ENCODE data around the gene RAB30. TPM values are rescaled to one million over a fixed set of nuclear protein-coding genes. Genes with fewer than 3 reads are reported as not detected.

The RAB30 gene
- total RNA-seq, 1 donor from 2014 or later, result 10.8 TPM

GRCh38 chr11:82979824-82980223, 91.9 kb downstream of the RAB30 start:
- no peak overlapping the region for H3K4me3 ChIP-seq
- H3K27me3 ChIP-seq, result no peaks in the 10 kb centered on the region
- H3K9me3 ChIP-seq, result no peaks in the 10 kb centered on the region
- intact Hi-C loops (cut with DNase I), result no loop called here
- no peaks in the 10 kb centered on the region for H3K4me1 ChIP-seq
- no peak for DNase-seq (ENCODE audit: extremely low spot score in 2 of 2)
- H3K36me3 ChIP-seq, result no peaks in the 10 kb centered on the region
- H3K27ac ChIP-seq, result no peak overlapping the region
- TF ChIP-seq CTCF (IDR thresholded peaks at IDR 0.05) (no peak), POLR2A (IDR thresholded peaks at IDR 0.05) (no peak), POLR2AphosphoS5 (IDR thresholded peaks at IDR 0.05; ENCODE audit: insufficient read depth in 1 of 2, low read depth in 1 of 2) (no peak)

- intact Hi-C loops (cut with DNase I), result no loop called here
- no peak for TF ChIP-seq CTCF (IDR thresholded peaks at IDR 0.05)
- no peak for TF ChIP-seq POLR2AphosphoS5 (IDR thresholded peaks at IDR 0.05; ENCODE audit: insufficient read depth in 1 of 2, low read depth in 1 of 2)
- TF ChIP-seq POLR2A (IDR thresholded peaks at IDR 0.05), result no peak
- H3K27ac ChIP-seq, result peak overlapping the region; percentile 14
- no peak for DNase-seq (ENCODE audit: extremely low spot score in 2 of 2)
- no peaks in the 10 kb centered on the region for H3K4me1 ChIP-seq
- no peaks in the 10 kb centered on the region for H3K9me3 ChIP-seq
- H3K36me3 ChIP-seq, result no peaks in the 10 kb centered on the region
- H3K27me3 ChIP-seq, result no peaks in the 10 kb centered on the region
- no peak overlapping the region for H3K4me3 ChIP-seq
Measured at GRCh38 chr11:82978422-82979099, 93.1 kb downstream of the RAB30 start.

- no peaks in the 10 kb centered on the region for H3K27me3 ChIP-seq
- no peaks in the 10 kb centered on the region for H3K4me1 ChIP-seq
- H3K9me3 ChIP-seq, result no peaks in the 10 kb centered on the region
- H3K27ac ChIP-seq, result no peak overlapping the region
- DNase-seq (ENCODE audit: extremely low spot score in 2 of 2), result no peak
- H3K36me3 ChIP-seq, result no peaks in the 10 kb centered on the region
- TF ChIP-seq CTCF (IDR thresholded peaks at IDR 0.05), result no peak
- TF ChIP-seq POLR2AphosphoS5 (IDR thresholded peaks at IDR 0.05; ENCODE audit: insufficient read depth in 1 of 2, low read depth in 1 of 2), result no peak
- TF ChIP-seq POLR2A (IDR thresholded peaks at IDR 0.05), result no peak
- no peak overlapping the region for H3K4me3 ChIP-seq
- intact Hi-C loops (cut with DNase I), result no loop called here
Measured at GRCh38 chr11:82976786-82977185, 94.9 kb downstream of the RAB30 start.

GRCh38 chr11:82975882-82976281, 95.8 kb downstream of the RAB30 start:
- no peaks in the 10 kb centered on the region for H3K36me3 ChIP-seq
- no peaks in the 10 kb centered on the region for H3K4me1 ChIP-seq
- H3K9me3 ChIP-seq, result no peaks in the 10 kb centered on the region
- no peak overlapping the region for H3K4me3 ChIP-seq
- no peak for DNase-seq (ENCODE audit: extremely low spot score in 2 of 2)
- H3K27ac ChIP-seq, result no peak overlapping the region
- TF ChIP-seq CTCF (IDR thresholded peaks at IDR 0.05), result no peak
- TF ChIP-seq POLR2A (IDR thresholded peaks at IDR 0.05), result no peak
- intact Hi-C loops (cut with DNase I), result no loop called here
- H3K27me3 ChIP-seq, result no peaks in the 10 kb centered on the region

GRCh38 chr11:82974851-82975250, 96.8 kb downstream of the RAB30 start:
- Histone ChIP-seq H3K4me3 (no peak overlapping the region), H3K4me1 (no peaks in the 10 kb centered on the region), H3K27ac (no peak overlapping the region), H3K27me3 (no peaks in the 10 kb centered on the region), H3K9me3 (no peaks in the 10 kb centered on the region), H3K36me3 (no peaks in the 10 kb centered on the region)
- TF ChIP-seq POLR2A (IDR thresholded peaks at IDR 0.05), result no peak
- no peak for TF ChIP-seq POLR2AphosphoS5 (IDR thresholded peaks at IDR 0.05; ENCODE audit: insufficient read depth in 1 of 2, low read depth in 1 of 2)
- TF ChIP-seq CTCF (IDR thresholded peaks at IDR 0.05), result no peak
- DNase-seq (ENCODE audit: extremely low spot score in 2 of 2), result no peak
- intact Hi-C loops (cut with DNase I), result no loop called here
